ENCODE results near the gene DIPK1A.
"Not testable (repeated sequence)": the region's sequence is repeated elsewhere in the genome, so short reads cannot be mapped to it uniquely, and the experiment has no call there.

Gene DIPK1A

DNA sequence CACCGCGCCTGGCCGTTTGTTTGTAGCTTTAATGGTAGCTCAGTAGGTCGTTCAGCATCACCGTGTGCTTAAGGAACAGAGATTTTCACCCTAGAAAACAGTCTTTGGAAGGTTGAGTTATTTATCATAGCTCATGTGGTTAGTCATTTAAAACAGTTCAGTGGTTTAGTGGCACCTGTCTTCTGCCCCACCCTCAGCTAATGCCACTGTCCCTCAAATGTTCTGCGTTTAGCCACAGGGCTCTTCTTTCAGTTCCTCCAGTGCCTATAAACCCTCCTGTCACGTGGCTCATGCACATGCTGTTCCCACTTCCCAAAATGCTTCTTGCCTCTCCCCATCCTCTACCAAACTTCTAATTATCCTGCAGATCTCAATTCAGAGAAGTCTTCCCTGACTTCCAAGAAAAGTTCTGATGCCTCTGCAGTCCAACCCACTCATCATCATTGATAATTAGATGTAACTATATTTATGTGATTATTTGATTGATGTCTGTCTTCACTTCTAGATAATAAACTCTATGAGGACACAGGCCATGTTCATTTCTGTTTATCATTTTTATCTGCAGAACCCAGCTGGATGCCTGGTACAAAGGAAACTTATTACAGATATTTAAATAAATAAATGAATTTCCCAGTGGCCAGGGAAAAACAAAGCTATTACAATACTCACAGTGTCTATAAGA lies 14.4 kb upstream of the DIPK1A start:
- DNase-seq: no peak

DNA sequence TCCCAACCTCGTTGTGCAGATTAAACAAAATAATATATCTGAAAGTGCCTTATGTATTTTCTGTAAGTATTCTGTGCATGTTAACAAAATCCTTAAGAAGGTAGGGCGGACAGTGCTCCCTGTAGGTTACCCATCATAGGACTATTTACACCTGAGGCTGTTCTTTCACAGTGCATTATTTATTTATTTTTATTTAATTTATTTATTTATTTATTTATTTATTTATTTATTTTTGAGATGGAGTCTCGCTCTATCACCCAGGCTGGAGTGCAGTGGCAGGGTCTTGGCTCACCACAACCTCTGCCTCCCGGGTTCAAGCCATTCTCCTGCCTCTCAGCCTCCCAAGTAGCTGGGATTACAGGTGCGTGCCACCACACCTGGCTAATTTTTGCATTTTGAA lies 12.8 kb upstream of the DIPK1A start:
- DNase-seq: not testable (repeated sequence)

DNA sequence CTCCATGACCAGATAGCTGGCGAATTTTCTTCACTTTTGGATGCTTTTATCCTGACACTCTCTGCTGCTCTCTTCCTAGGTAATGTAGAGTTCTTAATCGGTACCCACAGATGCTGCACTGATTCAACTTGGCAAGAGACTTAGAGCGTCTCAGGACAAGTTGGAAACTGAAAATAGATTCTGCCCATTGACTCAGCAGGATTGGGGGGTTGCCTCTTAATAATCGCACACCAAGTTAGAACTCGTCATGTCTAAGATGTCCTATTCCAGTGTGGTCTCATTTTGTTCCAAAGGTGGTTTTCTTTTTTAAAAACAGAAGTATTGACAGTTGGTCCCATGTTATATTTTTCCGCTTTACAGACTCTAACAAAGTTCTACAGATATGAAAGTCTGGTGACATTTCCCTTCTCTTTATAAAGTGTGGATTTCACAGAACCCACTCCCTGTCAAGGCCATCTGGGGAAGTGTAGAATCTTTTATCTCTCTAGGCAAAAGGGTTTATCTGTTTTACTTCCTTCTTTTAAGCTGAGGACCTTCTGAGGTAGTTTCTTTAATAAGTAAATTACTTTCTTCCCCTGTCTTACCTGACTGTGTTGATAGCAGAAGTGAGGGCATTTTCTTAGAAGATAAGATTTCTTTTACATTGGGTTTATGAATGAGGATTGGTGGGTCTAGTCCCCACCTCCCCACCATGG lies 12.1 kb upstream of the DIPK1A start:
- no peak for DNase-seq

DNA sequence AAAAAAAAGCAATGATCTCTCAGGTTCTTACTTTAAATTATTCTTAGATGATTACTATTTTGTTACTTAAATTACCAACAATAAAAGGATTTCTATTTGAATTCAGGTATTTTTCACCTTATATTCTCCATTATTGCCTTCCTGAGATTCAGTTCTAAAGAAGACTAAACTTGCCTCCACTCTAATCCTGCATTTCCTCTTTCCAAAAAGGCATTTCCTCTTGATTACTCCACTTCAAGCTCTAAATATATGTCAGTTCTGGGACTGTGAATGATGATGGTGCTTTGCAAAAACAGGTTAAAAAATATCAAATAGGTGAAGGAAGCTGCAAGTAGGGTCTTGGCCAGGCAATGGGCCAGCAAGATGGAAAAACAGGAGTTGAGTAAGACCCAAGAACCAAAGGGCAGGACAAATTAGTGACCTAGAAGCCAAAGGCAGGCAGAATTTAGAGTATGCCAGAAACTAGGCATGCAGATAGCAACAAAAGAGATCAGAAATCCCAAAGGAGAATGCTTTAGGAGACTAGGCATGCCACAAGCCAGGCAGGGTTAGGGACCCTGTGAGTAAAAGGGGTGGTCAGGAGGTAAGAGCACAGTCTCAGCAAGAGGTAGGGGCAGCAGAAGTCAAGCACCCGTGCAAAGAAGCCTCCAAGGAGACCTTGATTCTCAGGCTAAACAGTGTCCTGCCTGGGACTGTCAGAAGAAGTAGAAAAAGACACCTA lies 11.3 kb upstream of the DIPK1A start:
- DNase-seq: no peak

DNA sequence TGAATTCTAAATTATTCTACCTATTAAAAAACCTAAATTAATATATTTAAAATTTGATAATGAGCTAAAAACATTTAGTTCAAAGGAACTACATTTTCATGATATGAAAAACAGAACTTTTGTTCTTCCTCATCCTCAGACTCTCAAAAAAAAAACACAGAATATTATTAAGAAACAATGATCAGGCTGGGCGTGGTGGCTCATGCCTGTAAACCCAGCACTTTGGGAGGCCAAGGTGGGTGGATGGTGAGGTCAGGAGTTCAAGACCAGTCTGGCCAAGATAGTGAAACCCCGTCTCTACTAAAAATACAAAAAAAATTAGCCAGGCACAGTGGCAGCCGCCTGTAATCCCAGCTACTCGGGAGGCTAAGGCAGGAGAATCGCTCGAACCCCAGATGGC lies 10.7 kb upstream of the DIPK1A start:
- not testable (repeated sequence) for DNase-seq

DNA sequence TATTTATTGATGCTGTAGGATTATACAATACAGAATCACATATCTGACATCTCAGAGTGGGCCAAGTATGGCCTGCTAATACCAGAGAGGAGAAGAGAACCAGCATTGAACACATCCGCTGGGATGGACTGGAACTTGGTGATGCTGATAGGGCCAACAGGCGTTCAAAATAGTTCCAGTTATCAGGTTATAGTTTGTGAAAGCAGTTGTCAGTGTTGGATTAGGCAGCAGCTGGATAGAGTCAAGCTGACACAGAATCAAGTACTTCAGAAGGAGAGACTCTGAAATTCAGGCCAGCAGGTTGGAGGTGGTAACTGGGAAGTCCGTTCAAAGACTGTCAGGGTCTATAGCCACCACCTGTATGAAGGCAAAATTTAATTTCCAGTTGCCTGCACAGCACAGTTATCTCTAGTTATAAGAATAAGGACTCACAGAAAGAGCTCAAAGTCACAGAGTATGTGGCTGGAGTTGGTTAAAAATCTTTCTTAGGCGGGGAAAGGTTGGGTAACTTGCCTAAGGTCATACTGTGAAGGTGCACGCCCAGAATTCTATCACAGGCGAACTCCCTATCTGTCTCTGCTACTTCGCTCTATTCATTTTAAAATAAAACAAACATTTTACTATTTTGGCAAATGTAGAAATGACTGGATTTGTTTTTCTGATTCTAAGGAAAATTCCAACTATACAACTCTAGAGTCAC lies 9.9 kb upstream of the DIPK1A start:
- DNase-seq: no peak

DNA sequence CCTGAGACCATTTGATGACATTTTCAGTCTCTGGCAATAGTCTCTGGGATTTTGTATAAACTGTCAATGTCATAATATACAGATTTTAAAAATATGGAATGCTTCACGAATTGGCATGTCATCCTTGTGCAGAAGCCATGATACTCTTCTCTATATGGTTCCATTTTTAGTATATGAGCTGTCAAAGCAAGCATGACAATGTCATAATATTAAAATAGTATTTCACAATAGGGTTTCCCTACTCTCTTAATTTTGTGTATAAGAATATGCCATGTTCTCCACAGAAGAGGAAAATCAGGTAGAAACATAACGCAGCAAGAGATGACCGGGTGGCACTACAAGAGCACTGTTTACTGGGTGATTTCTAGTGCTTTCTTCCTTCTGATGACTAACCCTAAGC lies 8.3 kb upstream of the DIPK1A start:
- no peak for DNase-seq

DNA sequence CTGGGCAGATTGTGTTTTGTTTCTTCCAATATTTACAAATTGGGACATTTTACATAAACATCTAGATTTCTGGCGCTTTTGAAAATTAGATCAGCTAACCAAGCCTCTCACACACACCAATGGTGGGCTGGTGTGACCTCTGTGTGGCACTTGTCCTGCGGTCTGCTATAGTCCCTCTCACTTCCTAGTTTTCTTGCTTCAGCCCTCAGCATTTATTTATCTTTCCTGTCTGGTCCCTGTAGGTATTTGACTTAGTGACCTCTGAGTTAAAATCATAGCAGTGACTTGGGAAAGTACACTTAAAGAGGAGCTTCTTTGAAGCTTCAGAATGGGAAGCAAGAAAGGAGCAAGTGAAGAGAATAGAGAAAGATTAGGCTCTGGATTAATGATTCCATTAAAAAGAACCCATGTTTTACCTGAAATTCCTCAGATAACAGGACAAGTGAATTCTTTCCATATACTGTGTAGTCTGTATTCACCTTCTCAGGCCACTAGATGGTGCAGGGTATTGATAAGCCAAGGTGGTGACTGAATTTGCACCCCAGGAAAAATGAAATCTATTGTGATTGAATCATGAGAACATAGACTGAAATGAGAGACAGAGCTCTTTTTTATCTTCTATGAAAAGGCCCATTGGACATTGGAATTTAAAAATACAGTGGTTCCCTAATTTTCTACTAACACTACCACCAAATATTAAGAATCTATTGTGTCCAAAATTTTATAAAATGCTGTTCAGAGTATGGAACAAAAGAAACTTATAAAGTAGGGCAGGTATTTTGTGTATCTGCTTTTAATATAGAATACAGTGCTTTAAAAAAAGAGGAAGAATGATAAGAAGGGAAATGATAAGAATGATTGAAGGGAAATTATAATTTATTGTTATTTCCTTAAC lies 7.1 kb upstream of the DIPK1A start:
- no peak for DNase-seq

DNA sequence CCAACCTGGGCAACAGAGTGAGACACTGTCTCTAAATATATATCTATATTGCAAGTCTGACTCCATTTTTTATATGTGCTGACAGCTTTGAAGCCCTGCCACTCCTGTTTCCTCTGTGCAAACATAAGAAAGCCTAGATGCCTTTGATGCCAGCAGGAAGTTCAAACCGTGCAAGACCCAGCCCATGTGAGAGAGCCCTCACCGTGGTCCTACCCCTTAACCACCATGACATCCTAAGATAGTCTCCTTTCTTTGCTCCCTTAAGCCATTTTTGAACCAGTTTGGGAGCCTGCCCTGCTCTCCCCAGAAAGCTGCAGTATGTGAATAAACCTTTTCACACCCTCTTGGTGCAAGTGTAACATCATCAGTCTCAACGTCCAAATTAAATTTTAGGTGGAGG lies 3.7 kb upstream of the DIPK1A start:
- DNase-seq: no peak

DNA sequence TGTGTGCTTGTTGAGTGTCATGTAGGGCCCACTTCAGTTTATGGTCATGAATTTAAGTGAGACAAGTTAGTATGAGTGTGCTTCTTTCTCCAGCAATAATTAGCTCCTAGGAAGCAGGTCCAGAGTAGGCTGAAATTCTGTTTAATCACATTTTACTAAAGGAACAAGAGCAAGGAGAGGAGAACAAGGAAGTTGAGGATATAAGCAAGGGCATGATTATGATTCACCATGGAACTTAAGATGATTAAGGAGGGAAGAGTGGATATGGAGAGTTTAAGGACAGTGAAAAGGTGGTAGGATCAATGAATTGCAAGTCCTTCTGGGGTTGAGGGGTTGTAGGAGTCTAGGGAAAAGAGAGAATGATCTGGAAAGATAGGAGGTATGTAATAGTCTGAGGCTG lies 3.1 kb upstream of the DIPK1A start:
- no peak for DNase-seq

DNA sequence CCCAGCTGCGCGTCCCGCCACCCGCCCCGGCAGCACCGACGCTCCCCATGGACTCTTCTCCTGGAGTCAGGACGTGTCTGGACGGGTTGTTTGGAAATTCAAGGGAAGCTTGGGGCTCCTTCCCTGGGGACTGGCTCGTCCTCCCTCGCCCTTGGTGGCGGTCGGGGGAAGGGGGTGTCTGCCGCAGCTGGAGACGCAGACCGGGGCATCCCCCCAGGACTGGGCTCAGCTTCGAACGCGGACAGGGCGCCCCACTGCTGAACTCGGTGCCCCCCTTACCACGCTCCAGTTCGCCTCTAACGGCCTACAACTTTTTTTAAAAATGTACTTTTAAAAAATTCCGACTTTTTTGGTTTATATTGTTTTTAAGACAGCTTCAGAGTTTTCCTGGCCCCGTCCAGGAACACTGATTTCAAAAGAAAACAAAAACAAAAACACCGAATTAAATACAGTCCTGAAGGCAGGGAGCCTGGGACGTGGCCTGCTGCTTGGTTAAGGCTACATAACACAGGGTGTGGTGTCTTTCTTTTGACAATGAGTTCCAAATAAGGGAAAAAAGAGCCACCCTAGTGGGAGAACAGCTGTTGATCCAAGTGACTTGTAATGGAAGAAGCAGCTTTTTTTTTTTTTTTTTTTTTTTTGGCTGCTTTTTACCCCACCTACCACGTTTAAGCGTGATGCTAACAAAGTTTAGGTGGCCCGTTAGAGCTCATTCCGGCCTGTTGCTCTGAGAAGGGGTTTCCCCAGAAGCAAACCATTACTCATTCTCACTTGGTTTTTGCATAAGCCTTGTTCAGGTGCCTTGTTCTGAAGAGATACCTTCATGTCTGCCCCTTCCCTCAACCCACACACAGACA lies 862 bp upstream of the DIPK1A start:
- peak; percentile 83 for DNase-seq

DNA sequence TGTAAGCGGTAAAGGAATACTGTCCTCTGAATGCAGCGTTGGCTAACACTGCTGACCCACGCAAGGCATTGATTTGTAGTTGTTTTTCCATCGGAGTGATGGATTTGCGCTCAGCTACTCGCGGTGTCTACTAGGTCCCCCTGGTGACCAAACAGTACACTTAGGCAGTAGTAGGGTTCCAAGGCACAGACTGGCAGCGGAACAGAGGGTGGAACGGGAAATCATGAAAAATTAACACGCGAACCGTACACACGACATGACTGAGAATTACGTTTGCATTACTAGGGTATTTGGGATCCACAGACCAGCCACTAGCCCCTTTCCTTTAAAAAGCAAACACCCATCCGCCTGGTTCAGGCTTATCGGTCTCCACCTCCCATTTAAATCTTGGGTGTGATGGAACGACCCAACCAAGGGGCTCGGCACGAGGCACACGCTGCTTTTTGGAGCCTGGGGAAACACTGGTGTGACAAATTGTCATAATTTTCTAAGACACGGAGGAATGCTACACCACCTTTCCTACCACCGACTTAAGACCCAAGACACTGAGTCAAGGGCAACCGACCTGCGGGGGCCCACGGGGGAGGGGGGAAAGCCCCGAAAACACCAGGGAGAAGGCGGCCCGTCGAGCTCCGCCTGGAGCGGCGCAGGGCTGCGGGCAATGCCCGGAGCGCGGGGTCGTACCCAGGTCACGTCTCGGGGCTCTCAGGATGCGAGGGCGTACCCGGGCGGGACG lies 699 bp downstream of the DIPK1A start:
- peak; percentile 79 for DNase-seq

DNA sequence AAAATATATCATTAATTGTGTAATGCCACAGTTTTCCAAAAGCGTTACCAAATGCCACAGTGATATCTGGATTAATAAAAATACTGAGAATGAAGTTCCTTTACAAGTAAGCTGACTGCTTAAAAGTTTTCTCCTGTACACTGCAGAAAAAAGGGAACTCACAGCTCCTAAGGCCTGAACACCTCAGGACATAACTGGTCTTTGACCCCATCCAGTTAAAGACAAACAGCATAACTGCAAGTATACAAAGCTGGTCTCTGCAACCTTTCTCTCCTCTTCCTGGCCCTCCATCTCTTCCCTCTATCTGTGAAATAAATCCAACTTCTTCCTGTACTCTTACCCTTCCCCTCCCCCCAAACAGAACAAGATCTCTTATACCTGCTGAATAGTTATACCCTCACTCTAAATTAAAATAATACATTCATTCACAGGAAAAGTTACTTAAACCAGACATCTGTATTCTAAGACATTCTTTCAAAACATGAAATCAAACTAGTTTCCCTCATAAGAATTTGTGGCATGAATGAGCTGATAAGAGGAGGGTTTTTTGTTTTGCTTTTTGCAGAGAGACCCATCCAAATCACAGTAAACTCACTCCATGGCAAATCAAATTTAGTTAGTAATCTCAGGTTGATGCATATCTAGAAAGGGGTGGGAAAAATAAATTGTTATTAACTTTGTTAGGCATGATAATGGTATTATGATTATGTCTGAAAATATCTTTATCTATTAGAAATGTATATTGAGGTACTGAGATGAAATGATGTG lies 2.9 kb downstream of the DIPK1A start:
- no peak for DNase-seq

DNA sequence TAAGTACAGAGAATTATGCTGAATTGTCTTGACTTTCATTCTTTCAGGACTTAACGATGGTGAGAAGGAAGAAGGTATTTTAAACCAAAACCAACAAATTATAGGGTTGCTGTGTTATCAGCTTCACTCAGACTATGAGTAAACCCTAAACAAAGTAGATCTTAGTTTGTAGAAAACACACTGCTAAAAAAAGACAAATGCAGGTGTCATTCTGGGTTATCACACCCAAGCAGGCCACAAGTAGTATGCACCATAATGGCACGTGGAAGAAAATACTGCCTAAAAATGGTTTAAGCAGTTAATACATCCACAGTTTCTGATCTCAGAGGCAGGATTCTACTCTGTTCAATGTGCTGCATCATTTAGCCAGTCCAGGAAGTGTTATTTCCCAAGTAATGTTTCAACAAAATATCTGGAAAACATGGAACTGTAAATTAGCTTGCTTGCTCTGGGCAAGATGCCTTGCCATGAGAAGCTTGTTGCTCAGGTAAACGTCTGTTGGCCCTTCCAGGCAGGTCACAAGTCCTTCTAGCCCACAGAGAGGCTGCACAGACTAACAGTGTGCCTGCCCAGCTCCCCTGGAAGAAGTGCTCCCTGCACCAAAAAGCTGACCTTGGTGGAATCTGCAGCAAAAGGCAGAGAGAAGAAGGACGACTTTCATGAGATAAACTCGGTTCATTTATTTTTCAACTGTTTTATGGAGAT lies 4.1 kb downstream of the DIPK1A start:
- DNase-seq: no peak

DNA sequence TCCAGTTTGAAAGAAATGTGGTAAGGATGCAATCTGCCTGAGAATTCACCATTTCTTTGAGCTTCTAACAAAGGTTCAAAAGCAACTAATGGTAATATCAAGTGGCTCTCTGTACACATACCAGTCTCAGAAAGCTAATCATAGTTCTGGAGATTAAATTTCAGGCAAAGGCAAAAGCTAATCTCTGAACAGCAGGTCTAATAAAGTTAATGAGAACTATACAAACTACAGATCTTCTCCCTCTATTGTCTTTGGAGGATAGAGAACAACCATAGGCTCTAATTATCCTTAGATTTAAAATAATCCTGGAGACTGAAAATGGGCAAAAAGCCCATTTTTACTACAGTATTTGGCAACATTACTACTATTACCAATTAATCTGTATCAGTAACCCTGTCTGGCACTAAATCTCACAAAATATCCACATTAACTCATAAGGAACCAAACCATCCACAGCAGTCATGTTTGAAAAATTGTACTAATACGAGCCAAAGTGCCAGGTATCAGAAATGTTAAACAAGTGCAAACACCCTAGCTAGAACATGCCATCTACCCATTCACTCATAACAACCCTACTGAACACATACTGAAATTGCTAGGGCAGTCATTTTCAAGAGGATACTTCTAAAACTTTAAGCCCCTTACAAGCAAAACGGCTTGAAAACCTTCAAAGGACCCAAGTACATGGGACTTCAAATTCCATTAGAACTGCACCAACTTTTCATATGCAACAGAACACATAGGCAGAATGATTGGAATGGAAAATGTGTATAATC lies 4.8 kb downstream of the DIPK1A start:
- DNase-seq: no peak

DNA sequence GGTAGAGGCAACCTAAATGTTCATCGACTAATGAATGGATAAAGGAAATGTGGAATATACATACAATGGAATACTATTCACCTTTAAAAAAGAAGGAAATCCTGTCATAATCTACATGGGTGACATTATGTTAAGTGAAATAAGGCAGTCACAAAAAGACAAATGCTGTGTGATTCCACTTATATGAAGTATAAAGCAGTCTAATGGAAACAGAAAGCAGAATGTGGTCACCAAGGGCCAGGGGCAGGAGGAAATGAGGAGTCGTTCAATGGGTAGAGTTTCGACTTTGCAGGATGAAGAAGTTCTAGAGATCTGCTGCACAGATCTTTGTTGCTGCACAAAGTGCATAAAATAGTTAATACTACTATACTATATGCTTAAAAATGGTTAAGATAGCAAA lies 7.8 kb downstream of the DIPK1A start:
- no peak for DNase-seq

DNA sequence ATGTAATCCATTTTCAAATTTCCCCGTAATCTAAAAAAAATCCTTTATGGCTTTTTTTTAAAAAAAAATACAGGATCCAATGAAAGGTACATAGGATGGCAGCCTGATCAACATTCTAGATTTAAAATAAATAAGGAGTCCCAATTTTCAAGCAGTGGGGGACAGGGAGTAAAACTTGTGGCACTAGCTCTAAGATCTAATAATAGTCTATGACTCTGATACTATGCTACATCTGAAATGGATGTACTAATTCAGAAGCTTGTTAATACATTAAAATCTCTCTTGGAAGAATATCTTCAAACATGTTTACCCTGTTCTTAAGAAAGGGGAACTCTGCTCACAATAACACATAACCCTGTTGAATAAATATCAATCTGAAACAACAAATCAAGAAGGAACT lies 8.5 kb downstream of the DIPK1A start:
- no peak for DNase-seq

DNA sequence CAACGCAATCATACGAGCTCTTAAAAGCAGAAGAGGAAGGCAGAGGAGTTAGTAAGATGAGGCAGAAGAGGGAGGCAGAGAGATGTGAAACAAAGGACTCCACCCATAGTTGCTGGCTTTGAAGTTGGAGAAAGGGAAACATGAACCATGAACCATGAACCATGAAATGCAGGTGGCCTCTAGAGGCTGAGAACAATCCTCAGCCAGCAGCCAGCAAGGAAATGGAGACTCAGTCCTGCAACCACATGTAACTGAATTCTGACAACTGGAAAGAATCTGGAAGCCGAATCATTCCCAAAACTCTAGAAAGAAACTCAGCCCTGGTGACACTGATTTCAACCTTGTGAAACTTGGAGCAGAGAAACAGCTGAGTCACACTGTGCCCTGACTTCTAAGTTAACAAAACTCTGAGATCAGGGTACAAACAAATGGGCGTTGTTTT lies 10.1 kb downstream of the DIPK1A start:
- peak; percentile 79 for DNase-seq

All from fibroblast of skin of right quadriceps (primary cell).